BJ (cell line): ENCODE measurements around the gene BRINP1. TPM values are rescaled to one million over a fixed set of nuclear protein-coding genes. Genes with fewer than 3 reads are reported as not detected.
"Not testable (repeated sequence)": the region's sequence is repeated elsewhere in the genome, so short reads cannot be mapped to it uniquely, and the experiment has no call there.

Experiments used
- CTCF ChIA-PET: fragments of 350-600 bp; formaldehyde crosslinking; extraction: SDS; loops from one replicate; lab custom pipeline; 2021; ENCODE audit warnings: antibody characterized with exemption, inconsistent platforms; lab: Yijun Ruan, JAX
- POLR2A ChIA-PET: fragments of 300-600 bp; sonication (Branson Sonifier 250); formaldehyde crosslinking; extraction: SDS; loops from one replicate; lab custom pipeline; 2021; ENCODE audit warnings: antibody characterized with exemption; lab: Charles Lee
- DNase-seq: peaks from one replicate; pipeline ENCODE4 v3.0.0-alpha.2; 2011; ENCODE audit warnings: low read depth
- H3K27me3 ChIP-seq: 2 replicates; pipeline ENCODE4 v1.6.0; 2011; ENCODE audit warnings: low read length; ENCODE audit not compliant: control insufficient read depth, insufficient read depth
- H3K36me3 ChIP-seq: 2 replicates; pipeline ENCODE4 v1.5.1; 2011; ENCODE audit warnings: low read length; ENCODE audit not compliant: control insufficient read depth, insufficient read depth
- H3K4me3 ChIP-seq: 2 replicates; pipeline ENCODE4 v1.5.1; 2011; ENCODE audit warnings: low read depth, mild to moderate bottlenecking, control low read depth, low read length
- polyA plus RNA-seq: library from polyadenylated mRNA; depleted of rRNA; stranded (reverse); fragments of >200 nt; gene quantifications from 2 replicates; pipeline ENCODE4 v1.2.3, GENCODE V29; 2011
- TF ChIP-seq, protein P1 (sequence below): IDR thresholded peaks from 2 replicates; pipeline ENCODE4 v1.5.1; 2011; ENCODE audit warnings: low read depth, mild to moderate bottlenecking, control low read depth, inconsistent platforms, low read length, moderate library complexity; ENCODE audit not compliant: insufficient read depth

BRINP1 gene
- polyA plus RNA-seq, 1 experiment = 0.60 TPM

DNA sequence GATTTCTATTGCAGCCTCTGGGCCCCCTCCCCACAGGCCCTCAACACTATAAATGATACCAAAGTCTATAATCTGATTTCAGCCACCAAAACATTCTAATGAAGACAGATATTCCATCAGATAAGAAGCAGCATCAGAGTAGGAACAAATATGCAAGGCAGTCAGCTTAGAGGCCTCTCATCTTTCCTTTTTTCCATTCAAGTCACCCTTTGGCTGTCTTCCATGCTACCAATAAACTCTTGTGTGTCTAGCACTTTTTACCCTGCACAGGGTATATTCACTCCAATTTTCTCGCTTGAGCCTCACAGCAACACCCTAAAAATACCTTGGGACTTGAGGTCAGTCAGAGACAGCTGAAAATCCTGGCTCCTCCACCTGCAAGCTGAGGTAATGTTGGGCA lies 193.7 kb downstream of the BRINP1 start:
- TF ChIP-seq, protein P1, sequence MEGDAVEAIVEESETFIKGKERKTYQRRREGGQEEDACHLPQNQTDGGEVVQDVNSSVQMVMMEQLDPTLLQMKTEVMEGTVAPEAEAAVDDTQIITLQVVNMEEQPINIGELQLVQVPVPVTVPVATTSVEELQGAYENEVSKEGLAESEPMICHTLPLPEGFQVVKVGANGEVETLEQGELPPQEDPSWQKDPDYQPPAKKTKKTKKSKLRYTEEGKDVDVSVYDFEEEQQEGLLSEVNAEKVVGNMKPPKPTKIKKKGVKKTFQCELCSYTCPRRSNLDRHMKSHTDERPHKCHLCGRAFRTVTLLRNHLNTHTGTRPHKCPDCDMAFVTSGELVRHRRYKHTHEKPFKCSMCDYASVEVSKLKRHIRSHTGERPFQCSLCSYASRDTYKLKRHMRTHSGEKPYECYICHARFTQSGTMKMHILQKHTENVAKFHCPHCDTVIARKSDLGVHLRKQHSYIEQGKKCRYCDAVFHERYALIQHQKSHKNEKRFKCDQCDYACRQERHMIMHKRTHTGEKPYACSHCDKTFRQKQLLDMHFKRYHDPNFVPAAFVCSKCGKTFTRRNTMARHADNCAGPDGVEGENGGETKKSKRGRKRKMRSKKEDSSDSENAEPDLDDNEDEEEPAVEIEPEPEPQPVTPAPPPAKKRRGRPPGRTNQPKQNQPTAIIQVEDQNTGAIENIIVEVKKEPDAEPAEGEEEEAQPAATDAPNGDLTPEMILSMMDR = no peak
- no peak for DNase-seq
- H3K27me3 ChIP-seq = no peaks in the 10 kb centered on the region
- no peak overlapping the region for H3K4me3 ChIP-seq
- H3K36me3 ChIP-seq = no peaks in the 10 kb centered on the region
- POLR2A ChIA-PET = no interaction called here
- CTCF ChIA-PET = no interaction called here

DNA sequence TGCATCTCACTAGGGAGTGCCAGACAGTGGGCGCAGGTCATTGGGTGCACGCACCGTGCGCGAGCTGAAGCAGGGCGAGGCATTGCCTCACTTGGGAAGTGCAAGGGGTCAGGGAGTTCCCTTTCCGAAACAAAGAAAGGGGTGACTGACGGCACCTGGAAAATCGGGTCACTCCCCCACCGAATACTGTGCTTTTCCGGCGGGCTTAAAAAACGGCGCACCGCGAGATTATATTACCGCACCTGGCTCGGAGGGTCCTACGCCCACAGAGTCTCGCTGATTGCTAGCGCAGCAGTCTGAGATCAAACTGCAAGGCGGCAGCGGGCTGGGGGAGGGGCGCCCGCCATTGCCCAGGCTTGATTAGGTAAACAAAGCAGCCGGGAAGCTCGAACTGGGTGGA lies 200.0 kb downstream of the BRINP1 start:
- POLR2A ChIA-PET, DNase-seq, H3K36me3 ChIP-seq, CTCF ChIA-PET, H3K27me3 ChIP-seq, H3K4me3 ChIP-seq: not testable (repeated sequence)

DNA sequence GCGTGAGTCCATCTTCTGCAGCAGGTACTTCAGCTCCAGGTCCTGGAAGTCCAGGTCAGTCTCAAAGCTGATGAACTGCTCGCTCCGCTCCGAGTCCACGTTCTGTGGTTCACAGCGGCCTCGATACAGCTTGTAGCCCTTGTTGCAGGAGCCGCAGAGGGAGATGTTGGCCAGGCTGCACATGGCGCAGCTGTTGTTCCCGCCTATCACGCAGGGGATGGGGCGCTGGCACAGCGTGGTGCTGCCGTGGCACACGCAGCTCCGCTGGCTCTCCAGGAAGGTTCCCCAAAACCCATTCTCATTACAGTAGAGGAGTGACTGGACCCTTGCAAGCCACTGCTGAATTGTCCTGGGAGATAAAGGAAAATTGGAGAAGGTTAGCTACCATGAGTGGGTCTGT lies 201.4 kb downstream of the BRINP1 start:
- Histone ChIP-seq H3K36me3 (no peaks in the 10 kb centered on the region), H3K27me3 (no peaks in the 10 kb centered on the region), H3K4me3 (no peak overlapping the region)
- ChIA-PET POLR2A (no interaction called here), CTCF (no interaction called here)
- no peak for DNase-seq
- TF ChIP-seq, protein P1 = no peak

DNA sequence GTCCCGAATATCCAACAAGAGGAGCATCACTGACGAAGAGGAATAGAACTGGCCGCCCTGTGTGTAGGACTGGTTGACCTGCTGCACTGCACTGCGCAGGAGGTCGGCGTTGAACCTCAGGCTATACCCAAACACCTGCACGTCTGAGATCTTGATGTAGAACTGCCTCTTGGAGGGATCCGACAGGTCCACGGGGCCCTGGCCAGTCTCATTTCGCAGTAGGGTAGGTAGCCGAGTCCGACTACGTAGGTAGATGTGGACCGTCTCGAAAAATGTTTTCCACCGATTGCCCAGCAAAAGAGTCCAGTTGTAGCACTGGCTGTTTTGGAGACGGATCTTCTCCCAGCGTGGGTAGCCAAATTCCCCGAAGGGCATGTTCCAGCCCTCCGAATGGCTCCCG lies 202.0 kb downstream of the BRINP1 start:
- Histone ChIP-seq H3K36me3 (no peaks in the 10 kb centered on the region), H3K4me3 (no peak overlapping the region), H3K27me3 (no peaks in the 10 kb centered on the region)
- CTCF ChIA-PET = no interaction called here
- no peak for DNase-seq
- TF ChIP-seq, protein P1 = no peak
- POLR2A ChIA-PET = no interaction called here

DNA sequence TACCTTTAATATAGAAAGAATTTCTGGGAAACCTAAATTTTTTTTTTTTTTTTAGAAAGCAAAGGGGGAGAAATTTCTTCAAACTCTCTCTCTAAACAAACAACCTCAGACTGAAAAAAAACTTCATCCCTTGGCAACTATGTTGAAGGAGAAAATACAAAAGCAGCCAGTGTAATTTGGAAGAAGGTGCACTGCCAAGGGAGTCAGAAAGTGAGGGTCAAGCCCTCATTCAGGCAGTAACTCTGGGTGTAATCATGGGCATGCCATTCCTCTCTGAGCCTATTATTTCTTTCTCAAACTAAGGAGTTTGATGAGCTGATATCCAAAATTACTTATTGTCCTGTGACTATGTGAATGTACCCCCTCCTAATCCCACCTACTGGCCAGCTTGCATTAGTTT lies 203.1 kb downstream of the BRINP1 start:
- TF ChIP-seq, protein P1 = no peak
- H3K36me3 ChIP-seq = no peaks in the 10 kb centered on the region
- DNase-seq = no peak
- ChIA-PET POLR2A (no interaction called here), CTCF (no interaction called here)
- no peaks in the 10 kb centered on the region for H3K27me3 ChIP-seq
- H3K4me3 ChIP-seq = no peak overlapping the region

DNA sequence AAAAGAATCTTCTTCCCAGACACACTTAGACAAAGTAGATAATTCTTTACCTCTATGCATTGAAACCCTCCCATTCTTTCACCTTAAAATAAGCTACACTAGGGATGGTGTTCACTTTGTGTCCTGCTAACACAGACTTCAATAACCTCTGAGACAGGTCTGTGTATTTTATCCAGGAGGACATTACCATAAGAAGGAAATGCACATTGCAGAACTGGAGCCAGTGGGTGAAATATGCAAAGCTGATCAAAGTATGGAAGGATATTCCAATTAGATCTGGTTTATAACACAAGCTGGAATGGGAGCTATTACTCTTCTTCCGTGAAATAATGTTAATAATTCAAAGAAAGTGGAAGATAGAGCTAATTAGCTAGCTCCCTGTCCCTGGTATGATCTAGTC lies 204.1 kb downstream of the BRINP1 start:
- Histone ChIP-seq H3K27me3 (no peaks in the 10 kb centered on the region), H3K4me3 (no peak overlapping the region), H3K36me3 (no peaks in the 10 kb centered on the region)
- DNase-seq = no peak
- TF ChIP-seq, protein P1 = no peak
- POLR2A ChIA-PET = no interaction called here
- CTCF ChIA-PET = interaction anchor here (0.5 to 0.9 kb wide), 2 partner anchors 16 to 74 kb away, joined by 3 read pairs; no protein-coding TSS in a partner anchor
